Activated CD4-positive, alpha-beta T cell treated with anti-CD3 and anti-CD28 coated beads for 36 hours (primary cell): ENCODE measurements around the gene CDH4. TPM values are rescaled to one million over a fixed set of nuclear protein-coding genes. Genes with fewer than 3 reads are reported as not detected.

Experiments used
- ATAC-seq: fragments of 200-7000 bp; cut with Tn5 transposase; one replicate; pipeline ENCODE4 v1.10.0; 2021; ENCODE audit warnings: mild to moderate bottlenecking, moderate library complexity
- CTCF ChIA-PET: fragments of 350-600 bp; sonication (Branson Sonifier 250); formaldehyde crosslinking; loops from one replicate; lab custom pipeline; 2021; ENCODE audit warnings: antibody characterized with exemption; lab: Charles Lee
- POLR2A ChIA-PET: fragments of 350-600 bp; sonication (Branson Sonifier 250); formaldehyde crosslinking; loops from one replicate; lab custom pipeline; 2021; ENCODE audit warnings: antibody characterized with exemption, inconsistent platforms; lab: Charles Lee
- DNase-seq: peaks from one replicate; pipeline ENCODE4 v3.0.0-alpha.2; 2020
- H3K27ac Mint-ChIP-seq: one replicate; pipeline ENCODE4 v1.8.0; 2021; ENCODE audit warnings: mixed read lengths
- H3K27me3 Mint-ChIP-seq: one replicate; pipeline ENCODE4 v1.8.0; 2021; ENCODE audit warnings: mixed read lengths
- H3K36me3 Mint-ChIP-seq: one replicate; pipeline ENCODE4 v1.8.0; 2021; ENCODE audit warnings: low read depth, mixed read lengths
- H3K4me1 Mint-ChIP-seq: one replicate; pipeline ENCODE4 v1.8.0; 2021; ENCODE audit warnings: mixed read lengths
- H3K4me3 Mint-ChIP-seq: one replicate; pipeline ENCODE4 v1.8.0; 2021; ENCODE audit warnings: mild to moderate bottlenecking, moderate library complexity, mixed read lengths
- H3K9me3 Mint-ChIP-seq: one replicate; pipeline ENCODE4 v1.8.0; 2021; ENCODE audit warnings: low read depth, mixed read lengths
- intact Hi-C, 2 experiments: fragments of 100-400 bp; cut with DNase I in 1 of 2; cut with micrococcal nuclease in 1 of 2; formaldehyde crosslinking; loops; one replicate each; pipeline versions ENCODE4 v1.14.2 to v1.15.1; 2022 to 2024; cut with DNase I, micrococcal nuclease
- total RNA-seq, 2 experiments: library from RNA; stranded (reverse); gene quantifications; one replicate each; pipeline ENCODE4 v1.2.3, GENCODE V29; 2021

CDH4 gene
- total RNA-seq, 2 experiments from 2014 or later, result not detected

GRCh38 chr20:61370841-61371303 lies 118.8 kb downstream of the CDH4 start:
- no peak for ATAC-seq
- Mint-ChIP-seq H3K27ac (no peak overlapping the region), H3K27me3 (no peaks in the 10 kb centered on the region), H3K9me3 (peaks cover 2% of the 10 kb centered on the region), H3K36me3 (no peaks in the 10 kb centered on the region), H3K4me3 (no peak overlapping the region), H3K4me1 (no peaks in the 10 kb centered on the region)
- POLR2A ChIA-PET, result no interaction called here
- DNase-seq, result no peak
- intact Hi-C loops, result no loop called here
- CTCF ChIA-PET, result no interaction called here

DNA sequence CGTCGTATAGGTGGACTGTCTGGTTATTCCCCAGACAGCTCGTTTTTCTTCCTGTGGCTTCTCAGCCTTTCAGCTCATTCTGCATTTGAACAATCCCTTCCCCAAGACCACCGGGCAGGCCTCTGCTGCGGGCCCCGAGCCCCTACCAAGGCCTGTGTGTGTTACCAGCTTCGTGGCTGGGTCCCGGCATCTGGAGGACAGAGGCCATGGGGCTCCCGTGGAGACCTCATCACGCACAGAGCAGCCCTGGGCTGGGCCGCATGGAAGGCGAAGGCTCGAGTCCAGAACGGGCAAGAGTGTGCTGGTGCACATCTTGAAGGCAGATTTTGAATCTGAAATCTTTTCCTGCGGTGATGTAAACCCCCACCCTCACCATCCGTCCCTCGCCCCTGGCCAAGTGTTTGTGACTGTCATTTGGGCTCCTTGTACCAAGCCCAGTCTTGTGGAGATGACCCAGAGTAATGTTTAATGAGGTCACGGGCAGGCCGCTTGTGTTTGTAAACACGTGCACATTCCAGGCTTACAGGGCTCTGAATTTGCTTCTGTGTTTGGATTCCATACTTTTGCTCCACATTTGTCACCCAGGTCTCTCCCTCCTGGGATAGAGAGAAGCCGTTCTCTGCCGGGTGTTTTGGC lies 119.6 kb downstream of the CDH4 start:
- H3K4me3 Mint-ChIP-seq, result no peak overlapping the region
- no peaks in the 10 kb centered on the region for H3K27me3 Mint-ChIP-seq
- no peaks in the 10 kb centered on the region for H3K4me1 Mint-ChIP-seq
- CTCF ChIA-PET, result no interaction called here
- peaks cover 2% of the 10 kb centered on the region for H3K9me3 Mint-ChIP-seq
- intact Hi-C loops, result no loop called here
- ATAC-seq, result no peak
- no peaks in the 10 kb centered on the region for H3K36me3 Mint-ChIP-seq
- H3K27ac Mint-ChIP-seq, result no peak overlapping the region
- POLR2A ChIA-PET, result no interaction called here
- no peak for DNase-seq

DNA sequence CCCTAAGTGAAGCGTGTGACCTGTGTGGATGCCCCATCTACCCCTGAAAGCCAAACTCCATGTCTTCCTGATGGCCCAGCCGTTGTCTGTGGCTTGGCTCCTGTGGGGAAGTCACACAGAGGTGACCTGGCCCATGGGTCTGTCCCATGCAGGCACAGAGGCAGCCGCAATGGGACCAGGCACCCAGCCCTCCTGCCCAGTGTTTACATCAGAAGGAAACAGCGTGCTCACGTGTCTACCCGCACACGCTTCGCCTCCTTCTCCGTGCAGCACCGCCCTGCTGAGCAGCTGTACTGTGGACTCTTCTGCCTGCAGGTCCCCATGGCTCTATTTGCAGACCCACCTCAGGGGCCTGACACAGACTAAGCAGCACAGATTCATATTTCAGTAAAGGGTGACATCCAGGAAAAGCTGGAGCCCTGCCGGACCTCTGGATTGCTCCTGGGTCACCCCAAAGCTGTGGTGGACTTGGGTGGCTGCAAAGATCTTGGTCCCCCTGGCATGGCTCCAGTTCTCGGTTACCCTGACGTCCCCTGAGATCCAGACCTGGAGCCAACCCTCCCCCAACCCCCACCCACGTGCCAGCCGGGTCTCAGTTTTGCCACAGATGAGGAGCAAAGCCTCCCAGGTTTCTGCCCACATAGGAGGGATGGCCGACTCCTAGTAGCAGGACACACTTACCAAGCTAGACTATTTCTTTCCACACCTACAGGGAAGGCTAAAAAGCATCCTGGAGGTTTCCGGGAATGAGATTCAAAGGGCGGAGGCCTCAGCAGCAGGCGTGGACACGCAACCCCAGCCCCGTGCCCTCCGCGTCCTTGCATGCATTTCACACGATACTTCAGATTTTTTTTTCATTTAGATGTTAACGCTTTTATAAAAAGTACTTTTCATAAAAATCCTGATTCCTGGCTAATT lies 120.3 kb downstream of the CDH4 start:
- ChIA-PET POLR2A (no interaction called here), CTCF (no interaction called here)
- intact Hi-C loops, result no loop called here
- no peak for DNase-seq
- Mint-ChIP-seq H3K9me3 (peaks cover 2% of the 10 kb centered on the region), H3K36me3 (no peaks in the 10 kb centered on the region), H3K27me3 (no peaks in the 10 kb centered on the region), H3K27ac (no peak overlapping the region), H3K4me3 (no peak overlapping the region), H3K4me1 (no peaks in the 10 kb centered on the region)
- ATAC-seq, result no peak

DNA sequence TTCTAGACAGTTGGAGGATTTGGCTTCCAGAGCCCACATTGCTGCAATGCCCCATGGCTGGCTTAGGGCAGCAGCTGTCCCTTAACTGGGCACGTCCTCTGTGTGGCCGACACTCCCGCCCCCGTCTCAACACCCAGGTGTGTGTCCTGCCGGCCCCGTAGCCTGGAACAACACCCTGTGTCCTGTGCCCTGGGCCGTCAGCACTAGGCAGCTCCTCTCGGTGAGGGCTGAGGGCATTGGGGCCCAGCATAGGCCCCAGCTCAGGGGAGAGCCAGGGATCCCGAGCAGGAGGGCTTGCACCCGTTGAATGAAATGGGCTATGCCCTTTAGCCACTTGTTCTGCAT lies 121.0 kb downstream of the CDH4 start:
- H3K9me3 Mint-ChIP-seq, result peaks cover 2% of the 10 kb centered on the region
- H3K4me1 Mint-ChIP-seq, result no peaks in the 10 kb centered on the region
- no peak for ATAC-seq
- no peak for DNase-seq
- CTCF ChIA-PET, result no interaction called here
- POLR2A ChIA-PET, result no interaction called here
- intact Hi-C loops, result no loop called here
- no peak overlapping the region for H3K27ac Mint-ChIP-seq
- H3K4me3 Mint-ChIP-seq, result no peak overlapping the region
- no peaks in the 10 kb centered on the region for H3K27me3 Mint-ChIP-seq
- no peaks in the 10 kb centered on the region for H3K36me3 Mint-ChIP-seq

DNA sequence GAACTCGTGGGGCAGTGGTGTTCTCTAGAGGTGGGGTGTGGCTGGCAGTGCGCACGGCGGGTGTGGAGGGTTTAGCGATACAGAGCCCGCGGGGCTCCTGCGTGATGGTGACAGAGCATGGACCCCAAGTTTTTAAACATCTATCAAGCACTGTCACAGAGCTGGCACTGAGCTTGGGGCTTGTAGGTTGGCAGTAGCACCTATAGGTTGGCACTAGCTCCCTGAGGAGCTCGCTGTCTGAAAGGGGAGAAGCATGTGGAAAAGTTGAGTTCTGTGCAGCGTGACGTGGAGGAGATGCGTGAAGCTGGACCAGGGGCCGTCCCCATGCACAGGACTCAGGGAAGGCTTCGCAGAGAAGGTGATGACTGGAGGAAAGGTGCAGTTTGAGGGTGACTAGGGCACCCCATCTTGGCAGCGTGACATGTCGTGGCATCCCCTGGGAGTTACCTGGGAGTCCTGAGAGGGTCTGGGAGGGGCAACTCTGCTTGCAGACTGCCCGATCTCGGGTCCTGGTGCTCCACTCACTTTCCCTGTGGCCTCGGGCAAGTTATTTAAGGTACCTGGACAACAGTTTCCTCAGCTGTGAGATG lies 122.0 kb downstream of the CDH4 start:
- H3K36me3 Mint-ChIP-seq, result no peaks in the 10 kb centered on the region
- no peak overlapping the region for H3K27ac Mint-ChIP-seq
- POLR2A ChIA-PET, result no interaction called here
- CTCF ChIA-PET, result no interaction called here
- H3K9me3 Mint-ChIP-seq, result no peaks in the 10 kb centered on the region
- DNase-seq (no peak), ATAC-seq (no peak)
- H3K4me3 Mint-ChIP-seq, result no peak overlapping the region
- no peaks in the 10 kb centered on the region for H3K4me1 Mint-ChIP-seq
- intact Hi-C loops, result no loop called here
- H3K27me3 Mint-ChIP-seq, result no peaks in the 10 kb centered on the region

DNA sequence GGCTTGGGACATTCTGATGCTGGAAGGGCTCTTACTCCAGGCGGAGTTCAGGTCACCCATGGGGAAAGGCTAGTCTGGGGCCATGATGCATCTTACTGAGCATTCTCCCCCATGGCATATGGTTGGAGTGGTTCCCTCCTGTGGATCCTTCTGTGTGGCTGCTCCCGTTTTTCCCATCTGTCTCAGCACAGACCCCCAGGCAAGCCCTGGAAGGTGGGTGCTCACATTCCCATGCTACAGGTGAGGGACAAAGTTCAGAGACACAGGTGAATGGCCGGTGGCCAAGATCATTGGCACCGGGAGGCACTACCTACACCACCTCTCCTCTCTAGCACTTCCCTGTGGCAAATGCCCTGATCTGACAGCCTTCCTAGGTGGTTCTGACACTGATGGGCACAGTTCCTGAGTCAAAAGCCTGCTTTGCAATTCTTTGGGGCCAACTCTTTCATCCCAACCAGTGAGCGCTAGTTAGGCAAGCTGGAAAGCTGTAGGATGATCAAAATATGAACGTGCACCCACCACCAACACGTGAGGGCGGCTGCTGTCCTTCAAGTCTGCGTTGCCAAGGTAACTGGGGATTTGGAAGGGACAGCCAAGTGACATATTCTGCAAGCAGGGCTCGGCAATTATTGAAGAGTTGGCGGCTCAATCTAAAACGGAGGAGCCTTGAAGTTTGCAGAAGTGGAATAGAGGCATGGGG lies 124.6 kb downstream of the CDH4 start:
- ChIA-PET POLR2A (no interaction called here), CTCF (no interaction called here)
- H3K27ac Mint-ChIP-seq, result no peak overlapping the region
- H3K4me3 Mint-ChIP-seq, result no peak overlapping the region
- no peaks in the 10 kb centered on the region for H3K4me1 Mint-ChIP-seq
- ATAC-seq, result no peak
- no peaks in the 10 kb centered on the region for H3K27me3 Mint-ChIP-seq
- intact Hi-C loops, result no loop called here
- no peaks in the 10 kb centered on the region for H3K36me3 Mint-ChIP-seq
- no peak for DNase-seq
- H3K9me3 Mint-ChIP-seq, result no peaks in the 10 kb centered on the region

- intact Hi-C loops, result no loop called here
- ATAC-seq, result no peak
- H3K4me1 Mint-ChIP-seq, result no peaks in the 10 kb centered on the region
- H3K36me3 Mint-ChIP-seq, result no peaks in the 10 kb centered on the region
- DNase-seq, result no peak
- no peak overlapping the region for H3K27ac Mint-ChIP-seq
- POLR2A ChIA-PET, result no interaction called here
- H3K4me3 Mint-ChIP-seq, result no peak overlapping the region
- CTCF ChIA-PET, result no interaction called here
- no peaks in the 10 kb centered on the region for H3K9me3 Mint-ChIP-seq
- no peaks in the 10 kb centered on the region for H3K27me3 Mint-ChIP-seq
Measured at GRCh38 chr20:61378694-61379355, 126.8 kb downstream of the CDH4 start.

DNA sequence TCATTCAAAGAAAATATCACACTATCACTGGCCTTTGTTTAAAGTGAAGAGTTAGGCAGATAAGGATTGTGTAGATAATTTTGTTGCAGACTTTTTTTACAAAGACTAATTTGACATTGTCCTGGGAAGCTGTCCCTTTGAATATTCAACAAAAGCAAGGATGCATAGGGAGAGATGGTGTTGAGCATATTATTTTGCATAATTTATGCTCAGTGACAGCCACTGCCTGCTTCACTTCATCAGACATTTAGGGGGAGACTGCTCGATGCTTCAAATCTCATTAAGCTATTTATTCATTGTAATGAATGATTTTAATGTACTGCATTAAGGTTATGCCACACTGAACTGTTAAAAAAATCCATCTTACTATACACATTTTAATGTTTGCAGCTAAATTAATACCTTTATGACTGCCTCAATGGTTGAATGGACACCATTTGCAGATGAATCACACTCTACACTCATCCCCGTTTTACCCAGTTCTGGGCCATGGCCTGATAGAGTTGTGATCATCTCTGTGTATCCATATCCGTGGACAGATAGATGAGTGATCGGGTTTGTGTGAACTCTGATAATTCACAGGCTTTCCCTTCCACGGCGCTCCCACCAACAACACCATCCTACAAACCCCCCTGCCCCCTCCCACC lies 128.0 kb downstream of the CDH4 start:
- CTCF ChIA-PET, result no interaction called here
- intact Hi-C loops, result no loop called here
- H3K27me3 Mint-ChIP-seq, result no peaks in the 10 kb centered on the region
- H3K36me3 Mint-ChIP-seq, result no peaks in the 10 kb centered on the region
- DNase-seq, result no peak
- H3K4me1 Mint-ChIP-seq, result no peaks in the 10 kb centered on the region
- H3K27ac Mint-ChIP-seq, result no peak overlapping the region
- POLR2A ChIA-PET, result no interaction called here
- no peak overlapping the region for H3K4me3 Mint-ChIP-seq
- H3K9me3 Mint-ChIP-seq, result no peaks in the 10 kb centered on the region
- ATAC-seq, result no peak

DNA sequence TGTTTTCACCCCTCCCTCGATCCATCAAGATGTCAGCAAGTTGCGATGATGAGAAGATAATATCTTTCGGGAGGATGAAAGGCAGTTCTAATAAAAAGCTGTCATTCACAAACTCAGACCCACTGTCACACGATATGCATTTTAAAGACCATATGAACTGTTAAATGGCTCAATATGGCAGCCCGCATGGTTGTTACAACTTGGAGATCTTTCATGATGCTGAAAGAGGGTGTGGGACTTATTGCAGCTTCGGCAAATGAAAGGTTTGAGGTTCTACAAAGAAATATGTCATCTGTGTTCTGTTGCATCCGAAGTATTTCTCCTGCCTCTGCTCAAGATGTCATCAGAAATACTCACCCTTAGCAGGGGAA lies 128.5 kb downstream of the CDH4 start:
- POLR2A ChIA-PET, result no interaction called here
- intact Hi-C loops, result no loop called here
- CTCF ChIA-PET, result no interaction called here
- ATAC-seq (no peak), DNase-seq (no peak)
- H3K9me3 Mint-ChIP-seq, result no peaks in the 10 kb centered on the region
- H3K36me3 Mint-ChIP-seq, result no peaks in the 10 kb centered on the region
- no peak overlapping the region for H3K27ac Mint-ChIP-seq
- H3K4me3 Mint-ChIP-seq, result no peak overlapping the region
- no peaks in the 10 kb centered on the region for H3K4me1 Mint-ChIP-seq
- H3K27me3 Mint-ChIP-seq, result no peaks in the 10 kb centered on the region

DNA sequence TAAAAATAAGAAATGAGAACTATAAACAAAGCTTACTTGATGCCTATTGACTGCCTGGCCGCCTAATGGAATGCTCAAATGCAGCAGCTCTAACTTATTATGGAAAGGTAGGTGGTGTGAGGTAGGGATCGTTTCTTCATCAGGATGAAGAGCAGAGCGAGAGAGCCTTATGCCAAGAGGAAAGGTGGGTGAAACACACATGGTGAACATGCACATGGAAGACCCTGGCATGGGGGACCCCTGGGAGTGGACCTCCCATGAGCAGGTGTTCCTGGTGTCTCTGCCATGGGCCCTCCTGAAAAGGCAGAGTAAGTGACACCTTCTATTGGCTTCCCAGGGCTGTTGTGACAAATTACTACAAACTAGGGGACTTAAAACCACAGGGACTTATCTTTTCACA lies 130.1 kb downstream of the CDH4 start:
- ATAC-seq (no peak), DNase-seq (no peak)
- POLR2A ChIA-PET, result no interaction called here
- CTCF ChIA-PET, result no interaction called here
- no peaks in the 10 kb centered on the region for H3K4me1 Mint-ChIP-seq
- intact Hi-C loops, result no loop called here
- H3K36me3 Mint-ChIP-seq, result no peaks in the 10 kb centered on the region
- no peak overlapping the region for H3K4me3 Mint-ChIP-seq
- no peak overlapping the region for H3K27ac Mint-ChIP-seq
- peaks cover 2% of the 10 kb centered on the region for H3K27me3 Mint-ChIP-seq
- H3K9me3 Mint-ChIP-seq, result no peaks in the 10 kb centered on the region

- DNase-seq (no peak), ATAC-seq (no peak)
- peaks cover 6% of the 10 kb centered on the region for H3K27me3 Mint-ChIP-seq
- intact Hi-C loops, result no loop called here
- H3K4me1 Mint-ChIP-seq, result no peaks in the 10 kb centered on the region
- ChIA-PET CTCF (no interaction called here), POLR2A (no interaction called here)
- no peak overlapping the region for H3K4me3 Mint-ChIP-seq
- H3K9me3 Mint-ChIP-seq, result peaks cover 3% of the 10 kb centered on the region
- no peak overlapping the region for H3K27ac Mint-ChIP-seq
- H3K36me3 Mint-ChIP-seq, result no peaks in the 10 kb centered on the region
Measured at GRCh38 chr20:61385296-61385695, 133.2 kb downstream of the CDH4 start.
